ENCODE measurements around the gene FABP1.

FABP1 gene

DNA sequence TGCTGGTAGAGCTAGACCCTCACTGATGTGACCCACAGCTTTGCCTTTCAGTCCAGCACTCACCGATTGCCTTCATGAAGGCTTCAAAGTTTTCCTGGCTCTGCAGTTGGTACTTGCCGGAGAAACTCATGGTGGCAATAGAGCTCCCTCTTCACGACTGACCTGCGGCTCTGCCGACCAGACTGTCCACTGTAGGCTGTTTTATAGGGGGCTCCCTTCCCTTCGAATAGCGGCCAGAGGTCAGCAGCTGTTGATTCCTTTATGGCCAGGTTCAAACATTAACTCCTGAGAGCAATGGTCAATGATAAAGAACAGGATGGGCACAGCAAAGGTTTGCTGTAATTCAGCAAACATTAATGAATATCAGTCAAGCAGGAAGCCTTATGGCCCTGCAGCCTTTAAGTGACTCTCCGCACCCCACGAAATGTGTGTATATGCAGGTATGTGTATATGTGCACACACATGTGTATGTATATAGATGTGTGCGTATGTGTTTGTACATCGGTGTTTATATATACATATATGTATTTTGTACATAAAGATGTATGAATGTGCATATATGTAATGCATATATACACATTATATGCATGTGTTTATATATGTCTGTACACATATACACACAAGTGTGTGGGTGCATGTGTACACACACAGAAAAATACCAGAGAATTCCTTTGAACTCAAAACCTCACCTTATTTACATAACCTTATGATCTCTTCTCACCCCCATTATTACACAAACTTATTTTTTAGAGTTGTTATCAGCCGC lies at the start of gene FABP1:
Gene FABP1, minus strand, starts transcription at position 175 of the 766 bp plus-strand sequence. Its CDS starts 45 bp downstream, at position 130.
- no peak within 1 kb of the TSS for H3K4me2 ChIP-seq (ENCODE audit: insufficient read depth, low read length)
- H3K4me1 ChIP-seq (ENCODE audit: insufficient read depth, low read length), result no peaks in the 10 kb centered on the region
- no peak within 1 kb of the TSS for H3K9ac ChIP-seq (ENCODE audit: low read depth, low read length)
- peaks cover 10% of the 10 kb centered on the region for H3K27me3 ChIP-seq (ENCODE audit: insufficient read depth, low read length, poor library complexity)
- no peak for DNase-seq
- TF ChIP-seq EZH2 (IDR thresholded peaks at IDR 0.05; ENCODE audit: borderline replicate concordance, low read depth, low read length, severe bottlenecking), result no peak
- TF ChIP-seq, protein P1, sequence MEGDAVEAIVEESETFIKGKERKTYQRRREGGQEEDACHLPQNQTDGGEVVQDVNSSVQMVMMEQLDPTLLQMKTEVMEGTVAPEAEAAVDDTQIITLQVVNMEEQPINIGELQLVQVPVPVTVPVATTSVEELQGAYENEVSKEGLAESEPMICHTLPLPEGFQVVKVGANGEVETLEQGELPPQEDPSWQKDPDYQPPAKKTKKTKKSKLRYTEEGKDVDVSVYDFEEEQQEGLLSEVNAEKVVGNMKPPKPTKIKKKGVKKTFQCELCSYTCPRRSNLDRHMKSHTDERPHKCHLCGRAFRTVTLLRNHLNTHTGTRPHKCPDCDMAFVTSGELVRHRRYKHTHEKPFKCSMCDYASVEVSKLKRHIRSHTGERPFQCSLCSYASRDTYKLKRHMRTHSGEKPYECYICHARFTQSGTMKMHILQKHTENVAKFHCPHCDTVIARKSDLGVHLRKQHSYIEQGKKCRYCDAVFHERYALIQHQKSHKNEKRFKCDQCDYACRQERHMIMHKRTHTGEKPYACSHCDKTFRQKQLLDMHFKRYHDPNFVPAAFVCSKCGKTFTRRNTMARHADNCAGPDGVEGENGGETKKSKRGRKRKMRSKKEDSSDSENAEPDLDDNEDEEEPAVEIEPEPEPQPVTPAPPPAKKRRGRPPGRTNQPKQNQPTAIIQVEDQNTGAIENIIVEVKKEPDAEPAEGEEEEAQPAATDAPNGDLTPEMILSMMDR (IDR thresholded peaks at IDR 0.05; ENCODE audit: borderline replicate concordance, extremely low read depth, low read length, poor library complexity, severe bottlenecking), result no peak
- H4K20me1 ChIP-seq (ENCODE audit: insufficient read depth, low read length), result no peaks in the 10 kb centered on the region
- H3K4me3 ChIP-seq (ENCODE audit: low read depth in 1 of 2, low read length in 2 of 2), result no peak within 1 kb of the TSS
- ATAC-seq (ENCODE audit: insufficient read depth, low read depth), result no peak
- no peaks in the 10 kb centered on the region for H3K79me2 ChIP-seq (ENCODE audit: insufficient read depth, low read length)
- no peaks in the 10 kb centered on the region for H3K36me3 ChIP-seq (ENCODE audit: insufficient read depth, low read length)
- no peaks in the 10 kb centered on the region for H3K9me3 ChIP-seq (ENCODE audit: insufficient read depth, low read length, severe bottlenecking)
- no peak within 1 kb of the TSS for H2AFZ ChIP-seq (ENCODE audit: low read depth, low read length)
- H3K27ac ChIP-seq (ENCODE audit: low read length), result no peak within 1 kb of the TSS

DNA sequence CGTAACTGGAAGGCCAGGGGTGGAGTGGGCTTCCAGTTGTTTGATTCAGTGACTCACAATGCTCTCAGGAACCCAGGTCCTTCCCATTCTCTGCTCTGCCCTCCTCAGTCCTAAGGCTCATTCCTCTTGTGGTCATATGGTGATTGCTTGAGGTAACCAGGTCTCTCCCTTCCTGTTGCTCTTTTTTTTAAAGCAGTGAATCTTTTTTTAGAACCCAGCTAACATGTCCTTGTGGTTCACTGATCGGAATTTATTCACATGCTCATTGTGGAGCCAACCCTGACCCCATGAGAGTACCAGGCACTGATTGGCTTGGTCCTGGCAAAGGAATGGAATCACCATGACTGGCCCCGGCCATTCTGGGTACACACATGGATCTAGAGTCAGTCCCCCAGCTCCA lies 49.7 kb upstream of the FABP1 start:
- no peak overlapping the region for H3K9ac ChIP-seq (ENCODE audit: low read depth, low read length)
- no peak overlapping the region for H3K4me3 ChIP-seq (ENCODE audit: low read depth in 1 of 2, low read length in 2 of 2)
- H3K4me1 ChIP-seq (ENCODE audit: insufficient read depth, low read length), result no peaks in the 10 kb centered on the region
- no peak overlapping the region for H2AFZ ChIP-seq (ENCODE audit: low read depth, low read length)
- ATAC-seq (ENCODE audit: insufficient read depth, low read depth) (no peak), DNase-seq (no peak)
- no peak overlapping the region for H3K4me2 ChIP-seq (ENCODE audit: insufficient read depth, low read length)
- no peaks in the 10 kb centered on the region for H3K9me3 ChIP-seq (ENCODE audit: insufficient read depth, low read length, severe bottlenecking)
- H3K36me3 ChIP-seq (ENCODE audit: insufficient read depth, low read length), result no peaks in the 10 kb centered on the region
- no peaks in the 10 kb centered on the region for H4K20me1 ChIP-seq (ENCODE audit: insufficient read depth, low read length)
- H3K79me2 ChIP-seq (ENCODE audit: insufficient read depth, low read length), result no peaks in the 10 kb centered on the region
- H3K27ac ChIP-seq (ENCODE audit: low read length), result no peak overlapping the region
- H3K27me3 ChIP-seq (ENCODE audit: insufficient read depth, low read length, poor library complexity), result no peaks in the 10 kb centered on the region
- TF ChIP-seq, protein P1 (IDR thresholded peaks at IDR 0.05; ENCODE audit: borderline replicate concordance, extremely low read depth, low read length, poor library complexity, severe bottlenecking), result no peak
- no peak for TF ChIP-seq EZH2 (IDR thresholded peaks at IDR 0.05; ENCODE audit: borderline replicate concordance, low read depth, low read length, severe bottlenecking)

DNA sequence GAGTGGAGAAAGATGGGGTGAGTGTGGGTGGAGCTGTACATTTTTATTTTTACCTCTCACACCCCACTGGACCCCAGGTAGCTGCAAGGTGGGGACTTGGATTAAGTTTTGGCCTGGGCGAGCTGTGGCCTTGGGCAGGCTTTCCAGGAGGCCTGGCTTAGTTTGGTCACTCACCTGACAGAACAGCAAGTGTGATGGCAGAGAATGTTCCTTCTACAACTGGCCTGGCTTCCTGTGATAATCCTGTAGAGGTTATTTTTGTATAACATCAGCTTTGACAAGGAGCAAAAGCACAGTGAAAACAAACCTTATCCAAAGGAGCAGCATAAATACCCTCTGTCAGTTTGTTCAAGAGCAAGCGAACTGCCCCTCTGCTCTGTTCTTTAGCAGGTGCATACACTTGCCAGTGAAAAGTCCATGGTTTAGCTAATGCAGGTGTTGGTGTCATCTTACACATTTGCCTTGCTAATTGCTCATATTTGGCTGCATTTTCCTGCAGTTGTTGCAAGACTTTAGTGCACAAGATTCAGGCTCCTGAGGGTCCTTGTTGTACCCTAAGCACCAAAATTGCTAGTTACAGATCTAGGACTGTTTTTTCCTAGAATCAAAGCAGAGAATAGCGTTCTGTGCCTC lies 48.6 kb upstream of the FABP1 start:
- Histone ChIP-seq H3K4me3 (ENCODE audit: low read depth in 1 of 2, low read length in 2 of 2) (no peak overlapping the region), H3K79me2 (ENCODE audit: insufficient read depth, low read length) (no peaks in the 10 kb centered on the region), H3K9ac (ENCODE audit: low read depth, low read length) (no peak overlapping the region), H3K27ac (ENCODE audit: low read length) (no peak overlapping the region), H3K27me3 (ENCODE audit: insufficient read depth, low read length, poor library complexity) (no peaks in the 10 kb centered on the region), H3K9me3 (ENCODE audit: insufficient read depth, low read length, severe bottlenecking) (no peaks in the 10 kb centered on the region), H4K20me1 (ENCODE audit: insufficient read depth, low read length) (no peaks in the 10 kb centered on the region), H3K4me2 (ENCODE audit: insufficient read depth, low read length) (no peak overlapping the region), H3K4me1 (ENCODE audit: insufficient read depth, low read length) (no peaks in the 10 kb centered on the region), H2AFZ (ENCODE audit: low read depth, low read length) (no peak overlapping the region), H3K36me3 (ENCODE audit: insufficient read depth, low read length) (no peaks in the 10 kb centered on the region)
- DNase-seq (no peak), ATAC-seq (ENCODE audit: insufficient read depth, low read depth) (no peak)
- TF ChIP-seq, protein P1 (IDR thresholded peaks at IDR 0.05; ENCODE audit: borderline replicate concordance, extremely low read depth, low read length, poor library complexity, severe bottlenecking), result no peak
- TF ChIP-seq EZH2 (IDR thresholded peaks at IDR 0.05; ENCODE audit: borderline replicate concordance, low read depth, low read length, severe bottlenecking), result no peak
